KBM-7 (cell line): ENCODE data around the gene PEPD.
"Not testable (repeated sequence)": the region's sequence is repeated elsewhere in the genome, so short reads cannot be mapped to it uniquely, and the experiment has no call there.

Experiments
- DNase-seq: peaks from one replicate; pipeline ENCODE4 v3.0.0-alpha.2; 2015
- in situ Hi-C: fragments of 300-500 bp; cut with MboI; formaldehyde crosslinking; loops from 2 replicates; pipeline ENCODE4 v1.14.3; 2020; ENCODE audit warnings: low sequenced_read_pairs, low pct_unique_long_range_greater_than_20kb, mixed read lengths

Gene PEPD

DNA sequence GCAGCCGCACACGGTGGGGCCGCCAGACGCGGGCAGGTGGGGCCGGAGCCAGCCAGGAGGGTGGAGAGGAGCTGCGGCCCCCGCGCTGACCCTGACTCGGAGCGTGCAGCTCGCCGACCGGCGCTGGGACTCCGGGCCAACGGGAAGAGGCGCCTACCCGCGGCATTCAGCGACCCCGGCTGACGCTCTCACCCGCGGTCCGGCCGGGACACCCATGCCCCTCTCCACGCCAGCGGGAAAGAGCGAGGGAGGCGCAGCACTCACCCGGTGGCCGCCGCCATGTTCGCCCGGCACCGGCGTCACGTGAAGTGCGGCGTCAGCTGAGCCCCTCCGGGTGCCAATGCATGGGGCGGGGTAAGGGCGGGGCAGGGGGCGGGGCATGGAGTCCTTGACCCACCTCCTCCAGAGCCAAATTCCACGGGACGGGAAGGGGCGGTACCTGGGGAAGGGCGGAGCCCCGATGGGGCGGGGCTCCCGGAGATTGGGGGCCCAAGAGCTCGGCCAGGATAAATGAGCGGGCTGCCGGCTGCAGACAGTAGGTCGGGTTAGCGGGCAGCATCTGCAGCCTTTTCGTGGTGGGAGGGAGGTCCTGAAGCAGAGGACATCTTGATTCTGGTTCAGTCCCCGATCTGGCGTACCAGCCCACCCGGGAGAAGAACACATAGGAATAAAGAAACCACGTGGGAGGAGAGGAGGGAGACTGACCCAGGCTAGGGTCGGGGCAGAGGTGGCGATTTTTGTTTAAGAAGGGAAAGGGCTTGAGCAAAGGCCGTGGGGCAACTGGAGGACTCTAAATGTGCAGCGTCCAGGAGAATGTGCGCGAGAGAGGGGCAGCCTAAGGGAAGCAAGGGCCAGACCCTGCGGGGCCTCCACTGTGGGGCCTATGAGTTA, at the start of gene PEPD:
Gene PEPD, minus strand, starts transcription at position 312 of the 891 bp plus-strand sequence. Its CDS starts 31 bp downstream, at position 281.
- DNase-seq: peak; percentile 88
- in situ Hi-C loops: no loop called here

- in situ Hi-C loops: no loop called here
- DNase-seq: no peak
Measured at GRCh38 chr19:33569821-33570220, 48.2 kb upstream of the PEPD start.

GRCh38 chr19:33568706-33569105, 47.1 kb upstream of the PEPD start:
- DNase-seq: no peak
- in situ Hi-C loops: no loop called here

GRCh38 chr19:33564836-33565338, 43.3 kb upstream of the PEPD start:
- in situ Hi-C loops: no loop called here
- no peak for DNase-seq

DNA sequence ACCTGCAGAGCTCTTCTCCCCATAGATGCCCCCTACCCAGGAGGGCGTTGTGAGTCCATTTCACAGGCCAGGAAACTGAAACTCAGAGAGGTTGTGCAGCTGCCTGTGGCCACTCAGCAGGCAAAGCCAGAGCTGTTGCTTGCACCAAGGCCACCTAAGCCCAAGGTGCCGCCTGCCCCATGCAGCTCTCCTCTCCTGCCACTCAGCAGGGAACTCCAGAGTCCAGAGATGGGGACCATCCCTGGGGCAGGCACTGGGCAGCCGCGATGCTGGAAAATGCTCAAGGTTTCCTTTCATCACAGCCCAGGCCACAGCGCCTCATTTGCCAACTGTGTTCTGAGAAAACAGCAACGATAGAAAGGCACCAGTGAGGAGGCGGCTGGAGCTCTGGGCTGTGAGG, 41.0 kb upstream of the PEPD start:
- in situ Hi-C loops: no loop called here
- DNase-seq: no peak

DNA sequence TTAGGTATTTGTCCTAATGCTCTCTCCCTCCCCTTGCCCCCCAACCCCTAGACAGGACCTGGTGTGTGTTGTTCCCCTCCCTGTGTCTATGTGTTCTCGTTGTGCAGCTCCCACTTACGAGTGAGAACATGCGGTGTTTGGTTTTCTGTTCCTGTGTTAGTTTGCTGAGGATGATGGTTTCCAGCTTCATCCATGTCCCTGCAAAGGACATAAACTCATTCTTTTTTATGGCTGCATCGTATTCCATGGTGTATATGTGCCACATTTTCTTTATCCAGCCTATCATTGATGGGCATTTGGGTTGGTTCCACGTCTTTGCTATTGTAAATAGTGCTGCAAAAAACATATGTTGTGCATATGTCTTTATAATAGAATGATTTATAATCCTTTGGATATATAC, 40.1 kb upstream of the PEPD start:
- in situ Hi-C loops: not testable (repeated sequence)

DNA sequence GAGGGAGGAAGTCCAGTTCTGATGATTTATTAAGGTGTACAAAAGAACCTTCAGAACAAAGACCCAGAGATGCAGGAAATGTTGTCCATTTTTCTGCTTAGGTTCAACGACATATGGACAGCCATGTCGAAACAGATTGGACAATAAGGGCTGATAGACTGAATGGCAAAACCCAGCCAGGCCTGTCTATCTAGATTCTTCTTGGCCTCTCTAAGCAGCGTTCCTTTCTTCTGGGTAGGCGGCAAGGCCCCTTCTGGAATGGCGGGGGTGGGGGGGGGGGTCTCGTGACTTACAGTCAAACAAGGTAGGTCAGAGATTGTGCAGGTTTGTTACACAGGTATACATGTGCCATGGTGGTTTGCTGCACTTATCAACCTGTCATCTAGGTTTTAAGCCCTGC, 39.7 kb upstream of the PEPD start:
- DNase-seq: no peak
- in situ Hi-C loops: no loop called here

More for the DNA sequence above, 40.1 kb upstream of the PEPD start:
- DNase-seq: not testable (repeated sequence)

GRCh38 chr19:33559996-33560395, 38.4 kb upstream of the PEPD start:
- in situ Hi-C loops: no loop called here
- DNase-seq: no peak

DNA sequence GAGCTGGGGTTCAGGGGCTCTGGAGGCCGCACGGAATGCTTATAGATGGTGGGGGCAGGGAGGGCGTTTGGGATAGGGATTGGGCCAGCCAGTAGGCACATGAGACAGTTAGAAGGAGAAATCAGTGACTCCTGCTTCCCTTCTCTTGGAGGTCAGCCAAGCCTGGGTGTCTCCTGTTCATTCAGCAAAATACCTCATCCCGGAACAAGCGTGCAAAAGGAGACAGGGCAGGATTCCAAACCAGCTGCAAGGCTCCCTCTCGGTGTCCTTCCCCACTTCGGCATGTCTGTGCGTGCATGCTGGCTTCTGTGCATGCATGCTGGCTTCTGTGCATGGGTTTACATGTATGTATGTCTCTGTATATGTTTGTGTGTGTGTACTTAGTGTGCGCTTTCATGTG, 37.3 kb upstream of the PEPD start:
- no peak for DNase-seq
- in situ Hi-C loops: no loop called here

GRCh38 chr19:33558151-33558550, 36.6 kb upstream of the PEPD start:
- DNase-seq: no peak
- in situ Hi-C loops: no loop called here

DNA sequence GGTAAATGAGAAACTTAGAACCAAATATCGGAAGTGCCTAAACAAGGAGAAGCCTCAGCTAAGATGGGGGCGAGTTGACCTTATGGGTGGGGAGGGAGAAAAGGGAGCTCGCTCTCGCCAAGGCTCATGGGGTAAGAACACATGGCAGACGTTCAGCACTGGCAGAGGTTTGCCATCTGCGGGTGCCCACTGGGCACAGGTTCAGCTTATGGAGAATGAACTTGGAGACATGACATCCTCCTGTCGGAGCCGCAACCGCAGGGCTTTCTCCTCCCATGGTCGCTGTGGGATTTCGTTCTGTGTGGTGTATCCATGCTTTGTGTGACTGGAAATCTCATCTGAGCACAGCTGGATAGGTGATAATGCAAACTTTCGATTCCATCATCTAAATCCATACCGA, 36.1 kb upstream of the PEPD start:
- no peak for DNase-seq
- in situ Hi-C loops: no loop called here

- DNase-seq: no peak
- in situ Hi-C loops: no loop called here
Measured at GRCh38 chr19:33557196-33557595, 35.6 kb upstream of the PEPD start.

- no peak for DNase-seq
- in situ Hi-C loops: no loop called here
Measured at GRCh38 chr19:33556261-33556660, 34.7 kb upstream of the PEPD start.

- peak; percentile 16 for DNase-seq
- in situ Hi-C loops: not testable (repeated sequence)
Measured at GRCh38 chr19:33555726-33556125, 34.1 kb upstream of the PEPD start.

- no peak for DNase-seq
- in situ Hi-C loops: no loop called here
Measured at GRCh38 chr19:33554821-33555220, 33.2 kb upstream of the PEPD start.

DNA sequence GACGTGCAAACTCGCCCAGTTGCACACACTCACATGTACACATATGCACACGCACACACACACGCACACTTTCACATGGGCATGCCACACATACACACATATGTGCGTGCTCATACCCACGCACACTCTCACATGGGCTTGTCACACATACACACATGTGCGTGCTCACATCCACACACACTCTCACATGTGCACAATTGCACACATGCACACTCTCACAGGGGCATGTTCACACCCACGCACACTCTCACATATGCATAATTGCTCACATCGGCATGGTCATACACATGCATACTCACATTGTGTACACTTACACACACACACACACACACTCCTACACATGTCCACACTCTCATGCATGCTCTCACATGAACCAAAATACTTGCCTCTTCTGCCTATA, 32.8 kb upstream of the PEPD start:
- no peak for DNase-seq
- in situ Hi-C loops: no loop called here

GRCh38 chr19:33553530-33554310, 32.1 kb upstream of the PEPD start:
- in situ Hi-C loops: no loop called here

DNA sequence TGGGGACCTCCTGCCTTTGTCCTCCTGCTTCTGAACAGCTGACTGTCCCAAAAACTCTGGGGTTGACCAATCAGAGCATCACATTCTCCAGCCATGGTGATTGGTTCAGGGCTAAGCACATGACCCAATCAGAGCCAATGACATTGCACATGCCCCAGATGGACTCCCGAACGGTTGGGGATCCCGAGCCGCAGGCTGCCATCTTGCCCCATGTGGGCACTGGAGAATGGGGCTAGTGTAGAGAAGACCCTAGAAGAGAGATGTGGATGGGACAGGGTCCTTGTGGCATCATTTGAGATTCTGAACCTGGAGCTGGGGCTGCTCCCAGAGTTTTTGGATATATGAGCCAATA, 31.3 kb upstream of the PEPD start:
- in situ Hi-C loops: no loop called here
- DNase-seq: no peak

More at GRCh38 chr19:33553530-33554310, 32.1 kb upstream of the PEPD start:
- no peak for DNase-seq

DNA sequence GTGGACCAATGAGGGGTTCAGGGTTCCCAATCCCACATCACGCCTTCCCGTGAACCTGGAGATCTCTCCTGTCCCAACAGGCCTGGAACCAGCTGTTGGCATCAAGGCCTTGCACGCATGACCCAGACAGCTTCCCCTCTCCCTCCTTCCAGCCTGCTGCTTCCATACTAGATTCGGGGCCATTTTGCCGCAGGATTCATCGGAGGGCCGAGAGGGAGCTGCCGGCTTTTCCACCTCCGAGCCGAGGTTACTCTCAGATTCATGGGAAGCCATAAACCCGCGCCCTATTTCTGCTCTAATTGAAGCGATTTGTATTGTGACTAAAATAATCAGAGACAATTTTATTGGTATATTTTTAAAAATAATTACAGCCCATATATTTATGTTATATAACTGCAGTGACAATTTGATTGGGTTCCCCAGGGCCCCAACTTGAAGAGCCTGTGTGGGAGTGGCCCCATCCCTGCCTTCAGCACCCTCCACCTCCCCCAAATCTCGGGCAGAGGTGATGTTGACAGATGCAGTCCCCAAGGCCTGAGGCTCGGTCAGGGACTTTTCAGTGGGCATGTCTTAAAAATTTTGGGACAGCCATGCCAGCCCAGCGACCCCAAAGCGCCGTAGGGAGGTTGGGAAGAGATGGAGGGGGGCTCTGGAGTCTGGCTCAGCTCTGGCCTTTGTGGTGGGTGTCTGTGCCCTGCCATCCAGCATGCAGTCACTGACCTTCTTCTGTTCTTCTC, 30.8 kb upstream of the PEPD start:
- DNase-seq: no peak
- in situ Hi-C loops: no loop called here

GRCh38 chr19:33551676-33552075, 30.1 kb upstream of the PEPD start:
- in situ Hi-C loops: no loop called here
- no peak for DNase-seq
